HG03354 (cell line): ENCODE data around the gene PTTG1IP.
"Not testable (repeated sequence)": the region's sequence is repeated elsewhere in the genome, so short reads cannot be mapped to it uniquely, and the experiment has no call there.

Source experiments
- ATAC-seq: cut with Tn5 transposase; IDR thresholded peaks from one replicate; pipeline ENCODE4 v1.9.1; 2021; ENCODE audit warnings: mild to moderate bottlenecking; ENCODE audit not compliant: unreplicated experiment, poor library complexity, severe bottlenecking

PTTG1IP gene

DNA sequence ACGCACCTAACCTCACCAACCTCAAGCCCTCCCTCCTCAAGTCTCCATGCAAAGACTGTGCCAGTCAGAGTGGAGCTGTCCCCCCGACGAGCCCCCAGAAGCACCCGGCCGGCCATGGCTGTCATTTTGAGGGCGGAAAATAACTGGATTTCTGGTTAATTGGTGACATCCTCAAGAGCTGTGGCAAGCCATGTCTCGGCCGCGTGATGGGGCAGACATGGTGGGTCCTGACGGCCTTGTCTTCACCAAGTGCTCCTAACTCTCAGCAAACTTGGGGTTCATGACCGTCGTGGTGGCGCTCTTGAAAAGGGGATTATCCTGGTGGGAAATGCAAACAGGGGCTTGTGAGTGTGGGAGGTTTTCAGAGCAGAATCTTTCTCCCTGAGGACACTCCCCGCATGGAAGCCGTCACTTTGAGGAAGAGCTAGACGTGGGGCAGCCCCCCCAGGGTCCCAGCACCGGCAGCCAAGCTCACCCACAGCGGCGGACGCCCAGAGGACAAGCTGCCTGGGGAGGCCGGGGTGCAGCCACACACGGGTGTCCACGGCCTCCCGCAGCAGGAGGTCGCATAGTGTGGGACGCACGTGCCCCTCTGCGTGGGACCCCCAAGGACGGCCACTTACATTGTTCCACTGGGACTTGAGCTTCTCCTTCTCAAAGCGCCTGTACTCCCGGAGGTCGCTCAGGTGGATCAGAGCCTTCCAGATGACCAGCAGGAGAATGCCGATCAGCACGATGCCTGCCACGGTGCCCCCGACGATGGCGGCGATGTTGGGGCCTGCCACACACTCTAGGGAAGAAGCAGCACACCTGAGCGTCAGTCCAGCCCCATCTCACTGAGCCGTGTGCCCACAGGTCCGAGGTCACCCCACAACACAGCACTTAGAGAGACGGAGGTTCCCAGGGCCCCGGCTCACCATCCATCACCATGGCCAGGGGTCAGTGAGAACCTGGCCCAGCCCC, 12.9 kb upstream of the PTTG1IP start:
- no peak for ATAC-seq

DNA sequence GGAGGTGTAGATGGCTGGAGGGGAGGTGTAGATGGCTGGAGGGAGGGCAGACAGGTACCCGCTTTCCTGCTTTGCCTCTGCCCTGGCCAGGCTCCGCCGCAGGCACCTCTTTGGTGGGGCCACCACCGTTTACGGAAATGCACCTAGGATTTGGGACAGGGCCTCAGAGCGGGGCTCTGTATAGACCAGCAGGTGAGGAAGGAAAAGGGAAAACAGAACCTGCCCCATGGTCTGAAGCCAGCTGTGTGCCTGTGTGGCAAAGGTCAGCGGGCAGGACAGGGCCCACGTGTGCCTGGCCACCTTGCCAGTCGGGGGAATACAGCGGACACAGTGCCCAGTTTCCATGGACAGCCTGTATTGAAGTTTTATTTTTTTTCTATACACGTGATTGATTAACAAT, 12.1 kb upstream of the PTTG1IP start:
- no peak for ATAC-seq

DNA sequence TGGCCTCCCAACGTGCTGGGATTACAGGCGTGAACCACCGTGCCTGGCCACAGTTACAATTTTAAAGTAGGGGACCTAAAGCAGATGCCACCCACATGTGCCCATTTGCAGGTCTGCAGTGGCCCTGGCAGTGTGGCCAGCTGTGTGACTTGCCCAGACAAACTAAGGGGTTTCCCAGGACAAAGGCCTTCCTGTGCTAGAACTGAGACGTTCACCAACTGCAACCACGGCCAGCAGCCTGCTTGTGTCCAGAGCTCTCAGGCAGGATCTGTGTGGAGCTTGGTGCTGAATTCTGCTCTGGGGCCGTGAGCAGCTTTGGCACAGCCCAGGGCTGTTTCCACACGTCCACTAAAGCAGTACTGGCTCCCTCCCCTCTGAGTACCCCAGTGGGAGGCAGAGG, 10.6 kb upstream of the PTTG1IP start:
- no peak for ATAC-seq

DNA sequence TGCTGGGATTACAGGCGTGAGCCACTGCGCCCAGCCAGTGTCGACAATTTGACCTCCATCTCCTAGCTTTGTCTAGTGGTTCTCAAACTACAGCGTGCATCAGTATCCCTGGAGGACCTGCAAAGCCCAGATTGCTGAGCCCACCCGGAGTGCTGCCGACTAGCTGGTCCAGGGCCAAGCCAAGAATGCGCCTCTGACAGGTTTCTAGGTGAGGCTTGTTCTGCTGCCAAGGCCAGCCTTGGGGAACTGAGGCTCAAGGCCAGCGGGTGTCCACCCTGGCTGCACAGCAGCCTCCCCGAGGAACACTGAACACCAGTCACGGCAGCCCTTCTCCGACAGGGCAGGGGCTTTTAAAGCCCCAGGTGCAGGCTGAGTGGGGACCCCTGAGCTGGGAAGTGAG, 9.8 kb upstream of the PTTG1IP start:
- no peak for ATAC-seq

DNA sequence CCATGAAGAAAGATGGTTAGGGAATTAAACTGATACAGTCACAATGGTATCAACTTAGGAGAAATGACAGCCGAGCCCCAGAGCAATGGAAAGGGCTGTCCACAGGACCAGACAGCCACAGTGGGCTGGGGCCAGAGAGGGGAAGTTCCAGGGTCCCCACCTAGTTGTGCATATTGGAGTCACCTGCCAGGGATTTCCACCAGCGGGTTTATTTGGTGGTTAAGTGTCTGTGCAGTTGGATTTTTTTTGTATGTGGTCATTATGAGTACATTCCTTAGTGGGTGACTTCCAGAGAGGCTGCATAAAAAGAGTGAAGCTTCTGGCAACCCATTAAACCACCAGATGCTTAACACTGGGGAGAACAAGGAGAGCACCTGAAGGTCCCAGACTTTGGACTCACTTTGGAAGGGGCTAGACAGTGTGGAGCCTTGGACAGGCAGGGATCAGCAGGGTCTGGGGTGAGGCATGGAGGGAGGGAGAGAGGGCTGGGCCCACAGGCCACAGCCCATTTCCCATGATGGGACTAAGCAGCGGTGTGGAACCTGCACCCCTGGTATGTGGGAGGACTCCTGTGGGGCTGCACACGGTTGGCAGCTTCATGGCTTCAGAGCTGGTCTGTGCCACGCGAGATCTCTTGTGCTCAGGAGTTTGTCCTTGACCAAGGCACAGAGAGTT, 7.8 kb upstream of the PTTG1IP start:
- peak; percentile 45 for ATAC-seq

DNA sequence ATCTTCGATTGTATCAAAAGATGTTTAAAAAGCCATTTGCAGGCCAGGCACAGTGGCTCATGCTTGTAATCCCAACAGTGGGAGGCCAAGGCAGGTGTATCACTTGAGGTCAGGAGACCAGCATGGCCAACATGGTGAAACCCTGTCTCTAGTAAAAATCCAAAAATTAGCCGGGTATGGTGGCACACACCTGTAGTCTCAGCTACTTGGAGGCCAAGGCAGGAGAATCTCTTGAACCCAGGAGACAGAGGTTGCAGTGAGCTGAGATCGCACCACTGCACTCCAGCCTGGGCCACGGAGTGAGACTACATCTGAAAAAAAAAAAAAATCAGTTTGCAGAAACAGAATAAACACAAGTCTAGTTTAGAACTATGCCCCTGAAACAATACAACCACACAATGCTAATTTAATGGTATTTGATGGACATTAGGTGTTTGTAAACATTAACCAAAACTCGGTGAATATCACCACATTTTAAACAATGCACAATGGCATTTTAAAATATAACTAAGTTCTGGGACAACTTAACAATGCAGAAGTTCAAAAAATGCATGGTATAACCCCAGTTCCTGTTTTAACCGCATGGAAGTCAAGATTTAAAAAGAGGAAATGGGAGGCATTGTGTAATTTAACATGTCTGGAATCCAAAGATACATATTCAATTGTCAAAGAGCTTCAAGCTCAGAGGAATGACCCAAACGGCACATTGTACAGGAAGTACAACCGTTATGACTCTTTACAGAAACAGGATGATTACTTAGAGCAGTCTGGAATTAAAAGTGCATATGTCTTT, 7.1 kb upstream of the PTTG1IP start:
- ATAC-seq: peak; percentile 27

DNA sequence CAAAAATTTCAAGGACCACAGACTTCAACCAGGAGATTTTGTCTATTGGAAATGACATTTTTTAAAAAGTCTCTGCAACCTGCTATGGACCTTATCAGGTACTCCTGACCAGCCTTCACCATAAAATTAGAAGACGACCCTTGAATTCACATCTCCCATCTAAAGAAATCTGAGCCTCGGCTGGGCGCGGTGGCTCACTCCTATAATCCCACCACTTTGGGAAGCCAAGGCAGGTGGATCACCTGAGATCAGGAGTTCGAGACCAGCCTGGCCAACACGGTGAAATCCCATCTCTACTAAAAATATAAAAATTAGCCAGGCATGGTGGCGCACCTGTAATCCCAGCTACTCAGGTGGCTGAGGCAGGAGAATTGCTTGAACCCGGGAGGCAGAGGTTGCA, 5.7 kb upstream of the PTTG1IP start:
- not testable (repeated sequence) for ATAC-seq

DNA sequence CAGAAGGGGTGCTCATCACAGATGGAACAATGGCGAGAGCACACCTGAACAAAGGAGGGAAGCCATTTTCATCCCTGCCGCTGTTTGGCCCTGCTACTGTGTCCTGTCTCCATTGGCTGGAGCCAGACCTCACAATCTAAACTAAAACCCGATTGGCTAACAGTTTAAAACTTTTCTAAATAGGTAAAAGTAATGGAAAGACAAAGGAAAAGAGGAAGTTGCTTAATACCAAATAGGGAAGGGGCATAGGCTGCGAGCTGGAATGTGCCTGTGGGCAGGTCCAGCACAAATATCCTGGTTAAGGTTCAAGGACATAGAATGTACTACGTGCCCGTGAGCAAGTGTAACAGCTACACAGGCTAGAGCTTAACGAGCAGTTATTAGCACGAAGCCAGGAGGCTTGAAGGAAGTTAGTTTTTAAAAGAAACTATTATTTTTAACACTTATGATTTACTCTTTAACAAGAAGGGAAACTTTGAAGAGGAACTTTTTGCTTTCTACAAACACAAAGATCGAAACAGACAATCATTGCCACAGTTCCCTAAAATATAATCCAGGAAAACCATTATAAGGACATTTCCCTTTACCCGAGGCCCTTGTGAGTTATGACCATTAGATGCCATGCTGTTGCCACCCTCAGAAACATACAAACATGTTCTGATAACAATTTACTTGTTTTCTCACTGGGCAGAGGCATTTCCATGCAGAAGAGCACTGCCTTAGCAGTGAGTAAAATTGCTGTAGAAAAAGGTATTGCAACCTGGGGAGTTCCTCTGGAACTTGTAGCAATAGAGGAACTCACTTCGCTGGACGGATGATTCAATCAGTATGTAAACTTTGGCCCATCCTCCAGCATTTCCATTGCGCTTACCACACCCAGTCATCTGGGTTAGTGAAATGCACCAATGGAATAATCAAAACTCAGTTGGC, 4.8 kb upstream of the PTTG1IP start:
- ATAC-seq: no peak

DNA sequence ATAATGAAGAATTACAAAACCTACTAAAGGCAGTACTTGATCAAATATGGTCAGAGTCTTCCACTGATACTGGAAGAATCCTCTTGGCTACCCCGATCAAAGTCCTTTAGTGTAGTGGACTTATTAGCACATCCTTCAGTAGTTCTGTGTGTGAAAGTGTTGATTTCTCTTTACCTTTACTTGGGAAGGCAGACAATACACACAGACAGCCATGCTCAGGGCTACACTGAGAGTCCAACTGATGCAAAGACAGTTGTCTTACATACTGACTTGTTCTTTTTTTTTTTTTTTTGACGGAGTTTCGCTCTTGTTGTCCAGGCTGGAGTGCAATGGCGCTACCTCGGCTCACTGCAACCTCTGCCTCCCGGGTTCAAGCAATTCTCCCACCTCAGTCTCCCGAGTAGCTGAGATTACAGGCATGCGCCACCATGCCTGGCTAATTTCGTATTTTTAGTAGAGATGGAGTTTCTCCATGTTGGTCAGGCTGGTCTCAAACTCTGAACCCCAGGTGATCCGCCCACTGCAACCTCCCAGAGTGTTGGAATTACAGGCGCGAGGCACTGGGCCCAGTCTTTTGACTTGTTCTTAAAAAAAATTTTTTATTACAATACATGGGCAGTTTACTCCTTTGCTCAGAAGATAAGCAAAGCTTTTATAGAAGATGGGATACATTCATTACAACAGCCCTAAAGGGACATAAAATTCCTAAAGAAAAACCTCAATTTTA, 3.5 kb upstream of the PTTG1IP start:
- ATAC-seq: no peak

DNA sequence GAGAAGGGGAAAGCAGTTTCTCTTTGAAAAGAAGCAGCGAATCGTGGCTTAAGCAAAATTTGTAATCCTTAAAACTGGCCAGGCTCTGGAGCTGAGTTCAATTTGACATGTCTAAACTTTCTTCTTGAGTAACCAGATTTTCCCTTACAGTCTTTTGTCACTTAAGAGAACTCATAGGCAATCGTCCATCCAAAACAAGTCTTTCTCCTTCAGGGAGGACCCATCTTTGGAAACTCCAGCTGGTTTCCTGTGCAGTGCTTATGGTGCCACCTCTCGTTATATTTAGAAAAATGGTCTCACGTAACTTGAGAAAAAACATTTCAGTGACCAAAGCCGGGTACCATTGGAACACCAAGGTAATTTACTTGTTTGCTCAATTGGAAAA, 1.8 kb upstream of the PTTG1IP start:
- no peak for ATAC-seq

DNA sequence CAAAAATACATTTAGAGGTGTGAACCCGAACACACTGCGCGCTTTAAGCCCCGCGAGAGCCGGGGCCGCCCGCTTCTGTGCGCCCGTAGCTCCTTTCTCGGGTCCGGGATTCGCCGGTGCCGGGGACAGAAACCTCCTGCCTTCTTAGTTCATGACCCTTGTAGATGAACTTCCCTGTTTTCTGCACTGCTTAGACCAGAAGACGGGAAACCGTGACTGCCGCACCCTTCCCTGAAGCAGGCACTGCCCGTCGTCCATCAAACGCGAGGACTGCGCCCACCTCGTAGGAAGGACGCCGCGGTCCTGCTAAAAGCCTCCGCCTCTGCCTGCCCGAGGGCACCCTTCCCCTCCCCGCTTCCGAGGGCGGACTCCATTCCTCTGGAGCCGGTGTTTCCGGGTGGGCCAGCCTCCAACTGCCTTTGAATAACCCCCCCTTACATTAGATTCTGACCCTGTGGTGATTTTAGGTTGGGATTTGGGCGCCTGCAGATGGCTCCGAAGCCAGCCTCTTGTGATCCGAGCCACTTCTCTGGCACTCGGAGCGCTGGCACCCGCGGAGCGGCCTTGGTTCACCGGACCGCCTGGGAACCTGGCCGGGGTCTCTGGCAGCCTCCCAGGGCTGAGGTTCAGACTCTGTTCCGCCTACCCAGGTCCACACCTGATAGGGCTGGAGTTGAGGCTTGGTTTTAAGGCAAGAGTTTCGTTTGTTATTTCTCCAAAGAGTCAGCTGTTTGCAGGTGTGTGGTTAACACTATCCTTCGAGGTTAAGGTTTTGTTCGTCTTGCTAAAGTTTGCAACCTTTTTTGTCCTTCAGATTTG, 1.2 kb upstream of the PTTG1IP start:
- peak; percentile 13 for ATAC-seq

DNA sequence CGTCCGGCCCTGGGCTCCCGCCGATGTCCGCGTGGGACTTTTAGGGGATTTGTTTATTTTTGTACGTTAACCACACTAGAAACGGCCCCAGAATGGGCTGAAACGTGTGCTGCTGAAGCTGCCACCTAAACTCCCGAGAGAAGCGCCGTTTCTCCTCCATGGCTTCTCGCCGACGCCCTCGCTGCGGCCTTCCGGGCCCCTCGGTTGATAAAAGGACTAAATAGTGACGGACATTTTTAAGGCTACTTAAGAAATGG, 678 bp upstream of the PTTG1IP start:
- peak; percentile 2 for ATAC-seq

DNA sequence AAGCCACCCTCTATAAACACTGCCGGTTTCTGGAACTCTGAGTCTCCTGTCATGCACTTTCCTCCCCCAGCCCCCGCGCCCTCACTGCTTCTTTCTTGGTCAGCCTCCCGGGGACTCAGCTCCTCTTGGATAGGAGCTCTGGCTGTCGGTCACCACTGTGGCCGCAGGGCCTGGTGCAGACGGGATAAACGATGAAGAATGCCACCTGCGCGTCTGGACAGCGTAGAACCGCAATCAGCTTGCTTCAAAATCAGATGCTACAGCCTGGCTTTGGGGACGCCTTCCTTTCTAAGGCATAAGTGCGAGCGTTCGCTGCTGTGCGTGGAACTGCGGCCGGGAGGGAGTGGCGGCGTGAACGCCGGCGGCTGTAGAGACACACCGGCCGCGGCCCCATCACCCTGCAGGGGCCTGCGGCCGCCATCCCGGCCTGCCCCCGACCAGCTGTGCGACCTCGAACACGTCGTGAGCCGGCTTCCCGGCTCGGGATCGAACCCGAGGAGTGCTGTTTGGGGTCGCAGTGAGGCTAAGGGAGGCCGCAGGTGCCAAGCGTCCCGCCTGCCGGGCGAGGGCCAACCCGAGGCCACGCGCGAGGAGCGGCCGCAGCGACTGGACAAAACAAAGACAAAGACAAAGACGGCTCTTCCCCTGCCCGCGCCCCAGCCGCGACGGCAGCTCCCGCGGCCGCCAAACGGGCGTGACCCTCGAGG, 688 bp downstream of the PTTG1IP start:
- ATAC-seq: peak; percentile 3

DNA sequence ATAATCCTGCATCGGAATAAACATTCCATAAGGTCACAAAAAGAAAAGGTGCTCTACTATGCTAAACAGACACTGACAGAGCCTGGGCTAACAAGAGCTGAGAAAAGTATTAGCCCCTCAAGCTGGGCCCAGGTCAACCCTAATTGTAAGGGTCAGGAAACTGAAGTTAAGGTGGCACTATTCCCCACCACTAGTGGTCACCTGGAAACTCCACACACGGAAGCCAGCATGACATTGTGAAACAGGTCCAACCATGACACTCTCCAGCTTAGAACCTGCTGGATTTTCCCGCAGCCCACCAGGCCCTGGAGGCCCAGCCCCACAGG, 1.2 kb downstream of the PTTG1IP start:
- no peak for ATAC-seq

DNA sequence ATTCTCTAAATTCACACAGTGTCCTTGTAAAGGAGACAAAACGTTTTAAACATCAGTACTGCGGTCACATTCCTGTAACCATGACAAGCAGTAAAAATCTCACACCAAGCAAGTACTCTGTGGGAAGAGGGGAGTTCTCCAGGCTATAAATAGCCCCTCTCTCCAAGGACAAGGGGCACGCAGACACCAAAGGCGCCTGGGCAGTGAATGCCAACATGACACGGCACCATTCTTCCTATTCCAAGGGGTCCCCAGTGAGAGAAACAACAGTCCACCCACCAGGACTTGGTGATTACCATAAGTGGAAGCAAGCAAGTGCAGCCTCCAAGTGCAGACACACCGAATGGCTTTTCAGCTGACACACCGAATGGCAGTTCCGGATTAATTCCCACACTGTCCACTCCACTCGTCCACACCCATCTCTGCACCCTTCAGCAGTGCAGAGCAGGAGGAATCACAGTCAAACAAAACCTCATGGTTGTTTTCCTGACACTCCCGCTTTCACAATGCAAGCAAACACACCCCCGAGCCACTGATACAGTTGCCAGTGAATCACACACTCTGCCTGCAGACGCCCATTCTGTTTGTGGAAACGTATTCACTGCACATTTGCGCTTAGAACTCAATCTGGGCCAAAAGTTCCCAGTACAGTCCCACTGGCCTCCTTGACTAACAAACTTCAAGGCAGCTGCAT, 1.8 kb downstream of the PTTG1IP start:
- ATAC-seq: no peak

DNA sequence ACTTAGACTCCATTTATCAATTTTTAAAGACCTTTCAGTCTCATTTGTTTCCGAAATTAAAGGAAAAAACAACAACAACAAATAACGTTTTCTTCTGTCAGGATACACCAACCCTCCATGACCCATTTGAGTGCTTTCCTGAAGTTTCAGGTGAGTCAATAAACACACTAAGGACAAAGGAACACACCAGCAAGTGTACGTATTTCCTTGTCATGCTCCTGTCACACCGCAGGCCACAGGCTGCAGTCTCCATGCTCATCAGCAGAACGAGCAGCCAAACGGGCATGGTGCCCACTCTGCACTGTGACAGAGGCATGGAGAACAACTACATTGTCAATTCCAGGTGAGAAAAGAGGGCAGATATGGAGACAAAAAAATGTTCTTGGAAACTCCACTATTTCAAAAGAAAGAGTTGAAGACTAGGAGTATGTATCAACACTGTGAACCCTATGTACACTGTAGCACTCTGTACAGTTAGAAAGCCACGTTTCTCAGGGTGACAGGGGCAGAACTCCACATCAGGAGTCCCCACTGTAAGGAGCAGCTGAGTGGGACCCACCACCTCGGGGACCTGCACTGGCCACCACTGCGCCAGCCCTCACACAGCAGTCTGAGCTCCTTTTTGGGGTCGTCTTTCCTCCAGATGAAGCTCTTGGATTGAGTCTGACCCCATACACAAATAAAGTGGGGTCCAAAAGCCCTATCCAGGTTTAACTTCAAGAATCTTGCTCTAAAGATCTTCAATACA, 2.6 kb downstream of the PTTG1IP start:
- ATAC-seq: no peak
